ENCODE data around the gene ERGIC3. TPM values are rescaled to one million over a fixed set of nuclear protein-coding genes. Genes with fewer than 3 reads are reported as not detected.

ERGIC3 gene
- polyA plus RNA-seq, 1 of the 3 experiments (the other 2 are of a cell fraction) = 661 TPM

- WGBS (ENCODE audit: low lambda C conversion rate) = 88% methylated on average over 15 of the region's 17 CpGs
- Histone ChIP-seq H3K9me2 (no peaks in the 10 kb centered on the region), H3K4me1 (ENCODE audit: control insufficient read depth in 1 of 2, insufficient read depth in 2 of 2, low read depth in 1 of 2, low read length in 1 of 2) (peaks cover 0 to 2% of the 10 kb centered on the region in 2 experiments; a peak in 1 of 4 replicates), H3K36me3 (replicated peaks in 1 of 2; ENCODE audit: control insufficient read depth in 1 of 2, insufficient read depth in 2 of 2, low read length in 1 of 2) (no peaks in the 10 kb centered on the region), H3K27me3 (ENCODE audit: insufficient read depth) (no peaks in the 10 kb centered on the region), H3K4me2 (no peak overlapping the region), H3F3A (replicated peaks; ENCODE audit: insufficient read depth) (no peaks in the 10 kb centered on the region), H3K4me3 (ENCODE audit: low read depth in 2 of 2, low read length in 1 of 2) (no peak overlapping the region), H3K9me3 (no peaks in the 10 kb centered on the region), H4K20me1 (ENCODE audit: insufficient read depth) (no peaks in the 10 kb centered on the region), H3K79me2 (ENCODE audit: insufficient read depth) (no peaks in the 10 kb centered on the region), H3K9ac (no peak overlapping the region), H3K27ac (ENCODE audit: low read depth in 2 of 2, low read length in 1 of 2) (no peak overlapping the region), H2AFZ (ENCODE audit: low read depth) (no peak overlapping the region)
- DNase-seq = no peak
- CTCF ChIA-PET = interaction anchor here (0.9 to 2.3 kb wide), 5 partner anchors 10 to 34 kb away, joined by 3 to 8 read pairs (median 5); no protein-coding TSS in a partner anchor
- TF ChIP-seq TEAD4 (IDR thresholded peaks at IDR 0.05; ENCODE audit: borderline replicate concordance, insufficient read depth) = no peak
- no peak for TF ChIP-seq FOXJ3 (CRISPR knock-in tag; IDR thresholded peaks at IDR 0.05)
- no peak for TF ChIP-seq GABPA (IDR thresholded peaks at IDR 0.05; ENCODE audit: low read depth)
- no peak for TF ChIP-seq POLR2AphosphoS5 (IDR thresholded peaks at IDR 0.05; ENCODE audit: low read depth, low read length)
- TF ChIP-seq, protein P1, sequence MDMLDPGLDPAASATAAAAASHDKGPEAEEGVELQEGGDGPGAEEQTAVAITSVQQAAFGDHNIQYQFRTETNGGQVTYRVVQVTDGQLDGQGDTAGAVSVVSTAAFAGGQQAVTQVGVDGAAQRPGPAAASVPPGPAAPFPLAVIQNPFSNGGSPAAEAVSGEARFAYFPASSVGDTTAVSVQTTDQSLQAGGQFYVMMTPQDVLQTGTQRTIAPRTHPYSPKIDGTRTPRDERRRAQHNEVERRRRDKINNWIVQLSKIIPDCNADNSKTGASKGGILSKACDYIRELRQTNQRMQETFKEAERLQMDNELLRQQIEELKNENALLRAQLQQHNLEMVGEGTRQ (IDR thresholded peaks at IDR 0.05; ENCODE audit: borderline replicate concordance, low read depth, low read length) = no peak
- no peak for TF ChIP-seq FOXM1 (IDR thresholded peaks at IDR 0.05; ENCODE audit: low read depth)
- TF ChIP-seq SIN3A (IDR thresholded peaks at IDR 0.05; ENCODE audit: borderline replicate concordance, low read depth, low read length) = no peak
- TF ChIP-seq RFX5 (IDR thresholded peaks at IDR 0.05; ENCODE audit: low read length) = no peak
- TF ChIP-seq RCOR1 (IDR thresholded peaks at IDR 0.05; ENCODE audit: low read length) = no peak
- TF ChIP-seq GATA2 (CRISPR knock-in tag; IDR thresholded peaks at IDR 0.05) = no peak
- TF ChIP-seq, protein P2, sequence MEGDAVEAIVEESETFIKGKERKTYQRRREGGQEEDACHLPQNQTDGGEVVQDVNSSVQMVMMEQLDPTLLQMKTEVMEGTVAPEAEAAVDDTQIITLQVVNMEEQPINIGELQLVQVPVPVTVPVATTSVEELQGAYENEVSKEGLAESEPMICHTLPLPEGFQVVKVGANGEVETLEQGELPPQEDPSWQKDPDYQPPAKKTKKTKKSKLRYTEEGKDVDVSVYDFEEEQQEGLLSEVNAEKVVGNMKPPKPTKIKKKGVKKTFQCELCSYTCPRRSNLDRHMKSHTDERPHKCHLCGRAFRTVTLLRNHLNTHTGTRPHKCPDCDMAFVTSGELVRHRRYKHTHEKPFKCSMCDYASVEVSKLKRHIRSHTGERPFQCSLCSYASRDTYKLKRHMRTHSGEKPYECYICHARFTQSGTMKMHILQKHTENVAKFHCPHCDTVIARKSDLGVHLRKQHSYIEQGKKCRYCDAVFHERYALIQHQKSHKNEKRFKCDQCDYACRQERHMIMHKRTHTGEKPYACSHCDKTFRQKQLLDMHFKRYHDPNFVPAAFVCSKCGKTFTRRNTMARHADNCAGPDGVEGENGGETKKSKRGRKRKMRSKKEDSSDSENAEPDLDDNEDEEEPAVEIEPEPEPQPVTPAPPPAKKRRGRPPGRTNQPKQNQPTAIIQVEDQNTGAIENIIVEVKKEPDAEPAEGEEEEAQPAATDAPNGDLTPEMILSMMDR (IDR thresholded peaks at IDR 0.05) = no peak
- TF ChIP-seq TAF1 (IDR thresholded peaks at IDR 0.05; ENCODE audit: borderline replicate concordance, low read depth, low read length) = no peak
- POLR2A ChIA-PET = no interaction called here
Measured at GRCh38 chr20:35595456-35595855, 53.6 kb downstream of the ERGIC3 start.

DNA sequence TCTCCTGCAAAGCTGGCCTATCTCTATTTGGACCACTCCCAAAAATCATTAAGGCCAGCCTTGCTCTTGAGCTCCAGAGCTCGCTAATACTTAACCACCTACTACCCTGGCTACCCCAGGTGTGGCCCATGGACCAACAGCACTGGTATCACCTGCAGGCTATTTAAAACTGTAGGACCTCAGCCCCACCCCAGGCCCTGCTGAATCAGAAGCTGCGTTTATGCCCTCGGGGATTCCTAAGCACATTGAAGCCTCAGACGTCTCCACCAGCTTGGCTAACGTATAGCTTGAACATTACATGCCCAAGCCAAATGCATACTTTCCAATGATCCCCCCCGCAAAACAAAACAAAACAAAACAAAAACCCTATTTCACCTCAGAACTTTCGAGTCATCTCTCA lies 54.0 kb downstream of the ERGIC3 start:
- Histone ChIP-seq H3K4me1 (ENCODE audit: control insufficient read depth in 1 of 2, insufficient read depth in 2 of 2, low read depth in 1 of 2, low read length in 1 of 2) (peaks cover 0 to 2% of the 10 kb centered on the region in 2 experiments; a peak in 1 of 4 replicates), H3K79me2 (ENCODE audit: insufficient read depth) (no peaks in the 10 kb centered on the region), H2AFZ (ENCODE audit: low read depth) (no peak overlapping the region), H3K9me2 (no peaks in the 10 kb centered on the region), H3K36me3 (replicated peaks in 1 of 2; ENCODE audit: control insufficient read depth in 1 of 2, insufficient read depth in 2 of 2, low read length in 1 of 2) (no peaks in the 10 kb centered on the region), H3K27me3 (ENCODE audit: insufficient read depth) (no peaks in the 10 kb centered on the region), H3K4me3 (ENCODE audit: low read depth in 2 of 2, low read length in 1 of 2) (no peak overlapping the region), H4K20me1 (ENCODE audit: insufficient read depth) (no peaks in the 10 kb centered on the region), H3K4me2 (no peak overlapping the region), H3K9me3 (no peaks in the 10 kb centered on the region), H3K9ac (no peak overlapping the region), H3F3A (replicated peaks; ENCODE audit: insufficient read depth) (no peaks in the 10 kb centered on the region), H3K27ac (ENCODE audit: low read depth in 2 of 2, low read length in 1 of 2) (no peak overlapping the region)
- ChIA-PET POLR2A (no interaction called here), CTCF (interaction anchor here (1.1 to 2.3 kb wide), 4 partner anchors 9 to 34 kb away, joined by 3 to 8 read pairs (median 5); no protein-coding TSS in a partner anchor)
- DNase-seq = no peak
- no peak for TF ChIP-seq ELF1 (IDR thresholded peaks at IDR 0.05)
- TF ChIP-seq GABPA (IDR thresholded peaks at IDR 0.05; ENCODE audit: low read depth) = no peak
- TF ChIP-seq FOXM1 (IDR thresholded peaks at IDR 0.05; ENCODE audit: low read depth) = no peak
- TF ChIP-seq IRF3 (IDR thresholded peaks at IDR 0.05; ENCODE audit: low read depth, low read length) = no peak
- TF ChIP-seq POLR2AphosphoS5 (IDR thresholded peaks at IDR 0.05; ENCODE audit: low read depth, low read length) = no peak
- TF ChIP-seq MAX (IDR thresholded peaks at IDR 0.05; ENCODE audit: low read depth) = no peak
- no peak for TF ChIP-seq MXI1 (IDR thresholded peaks at IDR 0.05; ENCODE audit: low read depth, low read length)
- no peak for TF ChIP-seq FOXJ3 (CRISPR knock-in tag; IDR thresholded peaks at IDR 0.05)
- no peak for TF ChIP-seq EZH2phosphoT487 (IDR thresholded peaks at IDR 0.05; ENCODE audit: borderline replicate concordance, low read depth)
- no peak for TF ChIP-seq NRF1 (IDR thresholded peaks at IDR 0.05; ENCODE audit: low read depth, low read length)
- 69% methylated on average over 6 of the region's 7 CpGs for WGBS (ENCODE audit: low lambda C conversion rate)
